ENCODE results near the gene KIF5A.
"Not testable (repeated sequence)": the region's sequence is repeated elsewhere in the genome, so short reads cannot be mapped to it uniquely, and the experiment has no call there.

- not testable (repeated sequence) for TF ChIP-seq POLR2A (IDR thresholded peaks at IDR 0.05; ENCODE audit: low read depth, low read length); TAF1 (IDR thresholded peaks at IDR 0.05; ENCODE audit: borderline replicate concordance, low read depth, low read length)
Measured at GRCh38 chr12:57561117-57561516, 11.3 kb downstream of the KIF5A start.

Data from GM12892 (cell line).